Stimulated activated CD4-positive, alpha-beta T cell treated with anti-CD3 and anti-CD28 coated beads, Interleukin-4, amount 100 ng/mL, for 1 hour (primary cell): ENCODE results near the gene CFHR3.
"Not testable (repeated sequence)": the region's sequence is repeated elsewhere in the genome, so short reads cannot be mapped to it uniquely, and the experiment has no call there.

ENCODE experiments used
- DNase-seq: peaks from one replicate; pipeline ENCODE4 v3.0.0-alpha.2; 2020

The CFHR3 gene

GRCh38 chr1:196774603-196775002, at the start of gene CFHR3:
CFHR3 (plus strand) TSS chr1:196774840; CDS start chr1:196774887, 47 bp downstream.
- DNase-seq, result no peak

GRCh38 chr1:196732526-196732925, 42.1 kb upstream of the CFHR3 start:
- no peak for DNase-seq

- DNase-seq, result no peak
These were observed 41.3 kb upstream of the CFHR3 start for GRCh38 chr1:196733091-196733970.

DNA sequence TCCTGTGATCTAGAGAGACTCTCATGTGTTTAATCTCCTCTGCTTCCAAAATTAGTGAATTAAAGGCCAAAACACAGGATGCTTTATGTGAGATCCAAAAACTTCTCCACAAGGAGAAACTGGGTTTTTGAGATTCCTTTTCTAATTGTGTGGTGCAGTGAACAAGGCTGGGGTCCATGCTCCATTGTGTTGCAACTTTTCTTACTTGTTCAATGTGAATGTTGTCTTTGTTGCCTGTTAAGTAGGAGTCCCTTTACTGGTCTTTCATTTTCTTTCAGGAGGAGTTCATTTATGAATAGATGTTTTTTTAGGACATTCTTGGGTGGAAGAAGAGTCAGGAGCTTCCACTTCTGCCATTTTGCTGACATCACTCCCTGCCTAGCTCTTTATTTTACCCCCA, 40.6 kb upstream of the CFHR3 start:
- no peak for DNase-seq

- no peak for DNase-seq
These were observed 40.2 kb upstream of the CFHR3 start for GRCh38 chr1:196734460-196734859.

- no peak for DNase-seq
These were observed 35.9 kb upstream of the CFHR3 start for GRCh38 chr1:196738730-196739129.

GRCh38 chr1:196743244-196743643, 31.4 kb upstream of the CFHR3 start:
- DNase-seq, result not testable (repeated sequence)

GRCh38 chr1:196765019-196765740, 9.5 kb upstream of the CFHR3 start:
- DNase-seq, result not testable (repeated sequence)

DNA sequence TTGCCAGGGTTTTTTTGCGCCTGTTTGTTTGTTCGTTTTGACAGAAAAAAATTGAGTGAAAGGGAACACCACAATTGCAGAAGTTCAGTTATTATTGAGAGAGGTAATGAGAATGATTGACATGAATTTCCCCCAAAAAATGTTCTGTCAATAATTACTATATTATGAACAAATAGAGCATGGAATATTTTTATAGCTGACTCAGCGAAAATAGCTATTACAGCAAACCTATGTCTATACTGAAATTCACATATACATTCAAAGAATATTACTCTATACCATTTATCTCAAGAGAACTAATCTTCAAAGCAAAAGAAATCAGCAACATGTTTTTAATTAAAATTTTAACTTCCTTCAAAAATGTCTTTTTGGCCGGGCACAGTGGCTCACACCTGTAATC, 4.8 kb upstream of the CFHR3 start:
- DNase-seq, result not testable (repeated sequence)

- no peak for DNase-seq
These were observed 927 bp upstream of the CFHR3 start for GRCh38 chr1:196773713-196774112.

DNA sequence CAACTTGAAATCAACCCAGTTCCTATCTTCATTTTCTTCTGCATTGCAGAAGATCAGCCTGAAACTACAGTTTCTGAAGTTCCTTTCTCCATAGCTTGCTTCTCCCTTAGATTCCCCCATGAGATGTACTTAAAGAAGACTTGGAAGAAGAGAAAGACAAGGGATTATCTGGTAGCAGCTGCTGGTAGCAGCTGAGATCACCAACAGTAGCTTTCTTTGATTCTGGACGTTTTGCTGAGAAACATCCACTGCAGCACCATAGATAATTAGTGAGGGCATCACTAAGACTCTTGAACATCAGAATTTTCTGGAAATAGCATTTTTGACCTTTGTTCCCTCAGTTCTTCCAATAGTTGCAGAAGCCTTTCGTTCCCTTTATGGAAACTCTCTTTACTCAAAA, 465 bp upstream of the CFHR3 start:
- DNase-seq, result no peak

- DNase-seq, result no peak
These were observed 3.0 kb downstream of the CFHR3 start for GRCh38 chr1:196777603-196778002.

GRCh38 chr1:196779093-196779492, 4.5 kb downstream of the CFHR3 start:
- DNase-seq, result no peak

- DNase-seq, result not testable (repeated sequence)
These were observed 16.6 kb downstream of the CFHR3 start for GRCh38 chr1:196791252-196791651.

DNA sequence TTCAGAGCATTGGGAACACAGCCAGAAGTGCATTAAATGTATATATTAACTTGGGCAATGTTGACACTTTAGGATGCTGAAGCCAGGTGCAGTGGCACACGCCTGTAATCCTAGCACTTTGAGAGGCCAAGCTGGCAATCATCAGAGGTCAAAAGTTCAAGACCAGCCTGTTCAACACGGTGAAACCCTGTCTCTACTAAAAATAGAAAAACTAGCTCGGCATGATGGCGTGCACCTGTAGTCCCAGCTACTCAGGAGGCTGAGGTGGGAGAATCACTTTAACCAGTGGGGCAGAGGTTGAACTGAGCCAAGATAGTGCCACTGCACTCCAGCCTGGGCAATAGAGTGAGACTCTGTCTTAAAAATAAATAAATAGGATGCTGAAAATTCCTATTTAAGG, 19.5 kb downstream of the CFHR3 start:
- DNase-seq, result not testable (repeated sequence)

DNA sequence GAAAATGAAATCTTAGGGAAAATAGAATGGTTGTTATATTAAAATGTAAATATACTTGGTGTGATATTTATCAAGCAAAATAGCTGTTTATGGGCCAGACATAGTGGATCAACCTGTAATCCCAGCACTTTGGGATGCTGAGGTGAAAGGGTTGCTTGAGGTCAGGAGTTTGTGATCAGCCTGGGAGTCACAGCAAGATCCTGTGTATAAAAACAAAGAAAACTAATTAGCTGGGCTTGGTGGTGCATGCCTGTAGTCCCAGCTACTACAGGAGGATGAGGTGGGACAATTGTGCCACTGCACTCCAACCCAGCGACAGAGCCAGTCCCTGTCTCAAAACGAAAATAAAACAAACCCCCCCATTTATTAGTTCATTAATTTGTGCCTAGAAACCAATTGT, 23.3 kb downstream of the CFHR3 start:
- DNase-seq, result no peak

GRCh38 chr1:196801920-196802319, 27.3 kb downstream of the CFHR3 start:
- not testable (repeated sequence) for DNase-seq

GRCh38 chr1:196808529-196809235, 34.0 kb downstream of the CFHR3 start:
- DNase-seq, result no peak

DNA sequence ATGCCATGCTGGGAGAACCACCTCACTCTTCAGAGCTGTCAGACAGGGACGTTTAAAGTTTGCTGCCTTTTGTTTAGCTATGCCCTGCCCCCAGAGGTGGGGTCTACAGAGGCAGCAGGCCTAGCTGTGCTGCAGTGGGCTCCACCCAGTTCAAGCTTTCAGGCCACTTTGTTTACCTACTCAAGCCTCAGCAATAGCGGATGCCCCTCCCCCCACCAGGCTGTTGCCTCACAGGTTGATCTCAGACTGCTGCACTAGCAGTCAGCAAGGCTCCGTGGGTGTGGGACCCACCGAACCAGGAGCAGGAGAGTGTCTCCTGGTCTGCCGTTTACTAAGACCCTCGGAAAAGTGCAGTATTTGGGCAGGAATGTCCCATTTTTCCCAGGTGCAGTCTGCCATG, 42.8 kb downstream of the CFHR3 start:
- DNase-seq, result not testable (repeated sequence)

DNA sequence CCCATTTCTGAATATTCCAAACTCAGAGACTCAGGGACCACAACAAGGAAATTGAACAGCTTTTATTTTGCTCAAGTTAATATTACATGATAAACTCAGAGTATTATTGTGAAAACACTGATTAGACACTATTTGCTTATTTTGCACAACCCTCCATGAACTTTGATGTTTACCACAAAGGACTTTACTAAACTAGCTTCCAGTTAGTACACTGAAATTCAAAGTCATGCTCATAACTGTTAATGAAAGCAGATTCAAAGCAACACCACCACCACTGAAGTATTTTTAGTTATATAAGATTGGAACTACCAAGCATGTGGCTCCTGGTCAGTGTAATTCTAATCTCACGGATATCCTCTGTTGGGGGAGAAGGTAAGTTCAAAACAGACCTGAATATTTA, 44.9 kb downstream of the CFHR3 start, which contains the start of gene CFHR1:
Gene CFHR1 (plus strand): TSS at position 201 of the 400 bp plus-strand sequence. CDS start 114 bp downstream, at position 315.
- not testable (repeated sequence) for DNase-seq

GRCh38 chr1:196827860-196828259, 53.2 kb downstream of the CFHR3 start:
- DNase-seq, result not testable (repeated sequence)
